Measurements from ENCODE around the gene PRKAG2.

Gene PRKAG2

GRCh38 chr7:151647006-151647405, 229.9 kb downstream of the PRKAG2 start:
- peaks cover 0 to 5% of the 10 kb centered on the region in 2 donors for H3K9me3 ChIP-seq (replicated peaks in 1 of 2; ENCODE audit: control insufficient read depth in 2 of 2, insufficient read depth in 1 of 2, low read depth in 1 of 2, low read length in 2 of 2)
- H3K27me3 ChIP-seq (ENCODE audit: control insufficient read depth in 3 of 3, insufficient read depth in 3 of 3, low read depth in 1 of 3, low read length in 3 of 3) = no peaks in the 10 kb centered on the region
- H3K79me1 ChIP-seq (ENCODE audit: low read depth, low read length) = no peaks in the 10 kb centered on the region
- H3K23ac ChIP-seq (ENCODE audit: low read depth, low read length, poor library complexity) = no peak overlapping the region
- H2AK5ac ChIP-seq (ENCODE audit: low read depth, low read length) = no peak overlapping the region
- no peak overlapping the region for H4K8ac ChIP-seq (ENCODE audit: low read depth, low read length)
- H2BK15ac ChIP-seq (ENCODE audit: low read length) = no peak overlapping the region
- no peak overlapping the region for H3K27ac ChIP-seq (replicated peaks; ENCODE audit: low read length)
- H3K14ac ChIP-seq (ENCODE audit: low read length) = no peak overlapping the region
- WGBS, 2 donors (ENCODE audit: extremely low coverage in 2 of 2, insufficient read length in 2 of 2, insufficient replicate concordance in 1 of 2) = no CpG with 5 or more reads among the region's 5 CpGs
- no peaks in the 10 kb centered on the region for H3K36me3 ChIP-seq (replicated peaks in 1 of 2; ENCODE audit: control insufficient read depth in 2 of 2, insufficient read depth in 2 of 2, low read length in 2 of 2)
- H2BK120ac ChIP-seq (ENCODE audit: low read depth, low read length) = no peak overlapping the region
- H2BK5ac ChIP-seq (ENCODE audit: low read length) = no peak overlapping the region
- no peak overlapping the region for H4K91ac ChIP-seq (ENCODE audit: low read depth, low read length, poor library complexity)
- no peak overlapping the region for H3K4ac ChIP-seq (ENCODE audit: low read length)
- H2AFZ ChIP-seq (ENCODE audit: low read length) = no peak overlapping the region
- H3K18ac ChIP-seq (ENCODE audit: low read length) = no peak overlapping the region
- no peak overlapping the region for H3K4me3 ChIP-seq (ENCODE audit: low read length in 2 of 2)
- no peak overlapping the region for H3K4me2 ChIP-seq (ENCODE audit: insufficient read depth, low read length, poor library complexity, severe bottlenecking)
- no peak for DNase-seq (ENCODE audit: low spot score)
- no peak overlapping the region for H2BK12ac ChIP-seq (ENCODE audit: low read length)
- no peak overlapping the region for H3K9ac ChIP-seq (ENCODE audit: low read depth, low read length, poor library complexity)
- H3K4me1 ChIP-seq (ENCODE audit: control insufficient read depth in 2 of 2, insufficient read depth in 1 of 2, low read depth in 1 of 2, low read length in 2 of 2) = peaks cover 0 to 2% of the 10 kb centered on the region in 2 donors

- Histone ChIP-seq H3K14ac (ENCODE audit: low read length) (no peak overlapping the region), H3K79me1 (ENCODE audit: low read depth, low read length) (no peaks in the 10 kb centered on the region), H2BK12ac (ENCODE audit: low read length) (no peak overlapping the region), H3K18ac (ENCODE audit: low read length) (no peak overlapping the region), H2AFZ (ENCODE audit: low read length) (no peak overlapping the region), H4K91ac (ENCODE audit: low read depth, low read length, poor library complexity) (no peak overlapping the region), H3K27ac (replicated peaks; ENCODE audit: low read length) (no peak overlapping the region), H4K8ac (ENCODE audit: low read depth, low read length) (no peak overlapping the region), H2BK5ac (ENCODE audit: low read length) (no peak overlapping the region), H2AK5ac (ENCODE audit: low read depth, low read length) (no peak overlapping the region), H3K4me1 (ENCODE audit: control insufficient read depth in 2 of 2, insufficient read depth in 1 of 2, low read depth in 1 of 2, low read length in 2 of 2) (peaks cover under 1 to 2% of the 10 kb centered on the region in 2 donors), H2BK15ac (ENCODE audit: low read length) (no peak overlapping the region), H3K23ac (ENCODE audit: low read depth, low read length, poor library complexity) (no peak overlapping the region), H3K27me3 (ENCODE audit: control insufficient read depth in 3 of 3, insufficient read depth in 3 of 3, low read depth in 1 of 3, low read length in 3 of 3) (no peaks in the 10 kb centered on the region), H3K36me3 (replicated peaks in 1 of 2; ENCODE audit: control insufficient read depth in 2 of 2, insufficient read depth in 2 of 2, low read length in 2 of 2) (no peaks in the 10 kb centered on the region), H3K4me3 (ENCODE audit: low read length in 2 of 2) (no peak overlapping the region), H2BK120ac (ENCODE audit: low read depth, low read length) (no peak overlapping the region), H3K4ac (ENCODE audit: low read length) (no peak overlapping the region), H3K9me3 (replicated peaks in 1 of 2; ENCODE audit: control insufficient read depth in 2 of 2, insufficient read depth in 1 of 2, low read depth in 1 of 2, low read length in 2 of 2) (peaks cover 0 to 5% of the 10 kb centered on the region in 2 donors), H3K9ac (ENCODE audit: low read depth, low read length, poor library complexity) (no peak overlapping the region), H3K4me2 (ENCODE audit: insufficient read depth, low read length, poor library complexity, severe bottlenecking) (no peak overlapping the region)
- no CpG with 5 or more reads among the region's 2 CpGs for WGBS, 2 donors (ENCODE audit: extremely low coverage in 2 of 2, insufficient read length in 2 of 2, insufficient replicate concordance in 1 of 2)
- no peak for DNase-seq (ENCODE audit: low spot score)
These were observed 231.6 kb downstream of the PRKAG2 start for GRCh38 chr7:151645311-151645710.

- no peak overlapping the region for H2AFZ ChIP-seq (ENCODE audit: low read length)
- H3K27ac ChIP-seq (replicated peaks; ENCODE audit: low read length) = no peak overlapping the region
- peaks cover 0 to 5% of the 10 kb centered on the region in 2 donors for H3K9me3 ChIP-seq (replicated peaks in 1 of 2; ENCODE audit: control insufficient read depth in 2 of 2, insufficient read depth in 1 of 2, low read depth in 1 of 2, low read length in 2 of 2)
- no peak overlapping the region for H3K4me3 ChIP-seq (ENCODE audit: low read length in 2 of 2)
- no peak overlapping the region for H2BK15ac ChIP-seq (ENCODE audit: low read length)
- H3K9ac ChIP-seq (ENCODE audit: low read depth, low read length, poor library complexity) = no peak overlapping the region
- H2BK5ac ChIP-seq (ENCODE audit: low read length) = no peak overlapping the region
- no peak for DNase-seq (ENCODE audit: low spot score)
- H3K79me1 ChIP-seq (ENCODE audit: low read depth, low read length) = no peaks in the 10 kb centered on the region
- no peak overlapping the region for H3K4me2 ChIP-seq (ENCODE audit: insufficient read depth, low read length, poor library complexity, severe bottlenecking)
- H4K91ac ChIP-seq (ENCODE audit: low read depth, low read length, poor library complexity) = no peak overlapping the region
- H4K8ac ChIP-seq (ENCODE audit: low read depth, low read length) = no peak overlapping the region
- no peak overlapping the region for H3K4ac ChIP-seq (ENCODE audit: low read length)
- H3K4me1 ChIP-seq (ENCODE audit: control insufficient read depth in 2 of 2, insufficient read depth in 1 of 2, low read depth in 1 of 2, low read length in 2 of 2) = peaks cover 2% of the 10 kb centered on the region in 2 donors
- no peak overlapping the region for H3K14ac ChIP-seq (ENCODE audit: low read length)
- no peak overlapping the region for H2AK5ac ChIP-seq (ENCODE audit: low read depth, low read length)
- no peak overlapping the region for H2BK12ac ChIP-seq (ENCODE audit: low read length)
- no peaks in the 10 kb centered on the region for H3K36me3 ChIP-seq (replicated peaks in 1 of 2; ENCODE audit: control insufficient read depth in 2 of 2, insufficient read depth in 2 of 2, low read length in 2 of 2)
- no peak overlapping the region for H3K18ac ChIP-seq (ENCODE audit: low read length)
- no peak overlapping the region for H3K23ac ChIP-seq (ENCODE audit: low read depth, low read length, poor library complexity)
- no peak overlapping the region for H2BK120ac ChIP-seq (ENCODE audit: low read depth, low read length)
- no peaks in the 10 kb centered on the region for H3K27me3 ChIP-seq (ENCODE audit: control insufficient read depth in 3 of 3, insufficient read depth in 3 of 3, low read depth in 1 of 3, low read length in 3 of 3)
These were observed 232.4 kb downstream of the PRKAG2 start for GRCh38 chr7:151644554-151644953.

- no peak overlapping the region for H2AK5ac ChIP-seq (ENCODE audit: low read depth, low read length)
- no peak overlapping the region for H2BK120ac ChIP-seq (ENCODE audit: low read depth, low read length)
- no CpG with 5 or more reads among the region's 3 CpGs for WGBS, 2 donors (ENCODE audit: extremely low coverage in 2 of 2, insufficient read length in 2 of 2, insufficient replicate concordance in 1 of 2)
- H3K79me1 ChIP-seq (ENCODE audit: low read depth, low read length) = no peaks in the 10 kb centered on the region
- H3K23ac ChIP-seq (ENCODE audit: low read depth, low read length, poor library complexity) = no peak overlapping the region
- H3K27ac ChIP-seq (replicated peaks; ENCODE audit: low read length) = no peak overlapping the region
- H2BK5ac ChIP-seq (ENCODE audit: low read length) = no peak overlapping the region
- no peak overlapping the region for H2AFZ ChIP-seq (ENCODE audit: low read length)
- peaks cover 2 to 3% of the 10 kb centered on the region in 2 donors for H3K4me1 ChIP-seq (ENCODE audit: control insufficient read depth in 2 of 2, insufficient read depth in 1 of 2, low read depth in 1 of 2, low read length in 2 of 2)
- H4K91ac ChIP-seq (ENCODE audit: low read depth, low read length, poor library complexity) = no peak overlapping the region
- no peak overlapping the region for H3K18ac ChIP-seq (ENCODE audit: low read length)
- no peaks in the 10 kb centered on the region for H3K36me3 ChIP-seq (replicated peaks in 1 of 2; ENCODE audit: control insufficient read depth in 2 of 2, insufficient read depth in 2 of 2, low read length in 2 of 2)
- no peak overlapping the region for H2BK15ac ChIP-seq (ENCODE audit: low read length)
- H2BK12ac ChIP-seq (ENCODE audit: low read length) = no peak overlapping the region
- H3K9me3 ChIP-seq (replicated peaks in 1 of 2; ENCODE audit: control insufficient read depth in 2 of 2, insufficient read depth in 1 of 2, low read depth in 1 of 2, low read length in 2 of 2) = peaks cover 2 to 5% of the 10 kb centered on the region in 2 donors
- no peaks in the 10 kb centered on the region for H3K27me3 ChIP-seq (ENCODE audit: control insufficient read depth in 3 of 3, insufficient read depth in 3 of 3, low read depth in 1 of 3, low read length in 3 of 3)
- H3K9ac ChIP-seq (ENCODE audit: low read depth, low read length, poor library complexity) = no peak overlapping the region
- H3K4me2 ChIP-seq (ENCODE audit: insufficient read depth, low read length, poor library complexity, severe bottlenecking) = no peak overlapping the region
- H3K14ac ChIP-seq (ENCODE audit: low read length) = no peak overlapping the region
- no peak overlapping the region for H3K4me3 ChIP-seq (ENCODE audit: low read length in 2 of 2)
- no peak overlapping the region for H4K8ac ChIP-seq (ENCODE audit: low read depth, low read length)
- no peak for DNase-seq (ENCODE audit: low spot score)
- H3K4ac ChIP-seq (ENCODE audit: low read length) = no peak overlapping the region
These were observed 234.2 kb downstream of the PRKAG2 start for GRCh38 chr7:151642746-151643145.
